Smooth muscle cell (in vitro differentiated cells): ENCODE measurements around the gene PRM2. TPM values are rescaled to one million over a fixed set of nuclear protein-coding genes. Genes with fewer than 3 reads are reported as not detected.

Experiments
- DNase-seq: peaks from one replicate; lab custom pipeline; 2025; ENCODE audit not compliant: unreplicated experiment; lab: John Stamatoyannopoulos, UW
- H2AFZ ChIP-seq: fragments of 200-600 bp; sonication (generic); 2 replicates; pipeline ENCODE4 v1.6.0; 2016; ENCODE audit warnings: antibody characterized with exemption, low read depth, mild to moderate bottlenecking
- H3F3A ChIP-seq: fragments of 200-600 bp; sonication (generic); 2 replicates; pipeline ENCODE4 v1.6.0; 2017; ENCODE audit warnings: antibody characterized with exemption, low read depth
- H3K27ac ChIP-seq: fragments of 200-600 bp; sonication (generic); 2 replicates; pipeline ENCODE4 v1.5.1; 2016; ENCODE audit warnings: low read depth, mild to moderate bottlenecking
- H3K27me3 ChIP-seq: fragments of 200-600 bp; sonication (generic); 2 replicates; pipeline ENCODE4 v1.6.1; 2016; ENCODE audit warnings: low read depth, mild to moderate bottlenecking
- H3K36me3 ChIP-seq: fragments of 200-600 bp; sonication (generic); 2 replicates; pipeline ENCODE4 v1.5.1; 2016; ENCODE audit warnings: low read depth
- H3K4me1 ChIP-seq: fragments of 200-600 bp; sonication (generic); 2 replicates; pipeline ENCODE4 v1.5.1; 2016; ENCODE audit warnings: low read depth
- H3K4me2 ChIP-seq: fragments of 200-600 bp; sonication (generic); 2 replicates; pipeline ENCODE4 v1.6.0; 2016; ENCODE audit warnings: mild to moderate bottlenecking
- H3K4me3 ChIP-seq: fragments of 200-600 bp; sonication (generic); 2 replicates; pipeline ENCODE4 v1.5.1; 2016; ENCODE audit warnings: mild to moderate bottlenecking
- H3K79me2 ChIP-seq: fragments of 200-600 bp; sonication (generic); 2 replicates; pipeline ENCODE4 v1.6.0; 2016; ENCODE audit warnings: low read depth, mild to moderate bottlenecking
- H3K9ac ChIP-seq: fragments of 200-600 bp; sonication (generic); 2 replicates; pipeline ENCODE4 v1.6.0; 2016; ENCODE audit warnings: low read depth
- H3K9me3 ChIP-seq: fragments of 200-600 bp; sonication (generic); replicated peaks from 2 replicates; pipeline ENCODE4 v1.5.1; 2016; ENCODE audit warnings: low read depth
- H4K20me1 ChIP-seq: fragments of 200-600 bp; sonication (generic); 2 replicates; pipeline ENCODE4 v1.6.0; 2016; ENCODE audit warnings: low read depth
- WGBS: methylation state at CpG from one replicate; pipeline ENCODE4 v1.1.7; 2016; ENCODE audit warnings: low lambda C conversion rate; 5-methylcytosine and 5-hydroxymethylcytosine counted together
- polyA plus RNA-seq: library from polyadenylated mRNA; unstranded; fragments of >200 nt; fragmentation: Nextera tagmentation; extraction: Ambion mirVana; gene quantifications from 2 replicates; pipeline ENCODE4 v1.2.1, GENCODE V29; 2016
- total RNA-seq: library from RNA; depleted of rRNA; stranded (reverse); fragments of >200 nt; gene quantifications from 2 replicates; pipeline ENCODE4 v1.2.3, GENCODE V29; 2014
- TF ChIP-seq, protein P1 (sequence below): fragments of 200-600 bp; sonication (generic); IDR thresholded peaks from 2 replicates; pipeline ENCODE4 v1.5.1; 2017; ENCODE audit warnings: borderline replicate concordance, mild to moderate bottlenecking, antibody characterized with exemption; ENCODE audit not compliant: insufficient read depth, poor library complexity, severe bottlenecking

PRM2 gene
- total and polyA plus RNA-seq, 2 experiments from 2014 or later: not detected

DNA sequence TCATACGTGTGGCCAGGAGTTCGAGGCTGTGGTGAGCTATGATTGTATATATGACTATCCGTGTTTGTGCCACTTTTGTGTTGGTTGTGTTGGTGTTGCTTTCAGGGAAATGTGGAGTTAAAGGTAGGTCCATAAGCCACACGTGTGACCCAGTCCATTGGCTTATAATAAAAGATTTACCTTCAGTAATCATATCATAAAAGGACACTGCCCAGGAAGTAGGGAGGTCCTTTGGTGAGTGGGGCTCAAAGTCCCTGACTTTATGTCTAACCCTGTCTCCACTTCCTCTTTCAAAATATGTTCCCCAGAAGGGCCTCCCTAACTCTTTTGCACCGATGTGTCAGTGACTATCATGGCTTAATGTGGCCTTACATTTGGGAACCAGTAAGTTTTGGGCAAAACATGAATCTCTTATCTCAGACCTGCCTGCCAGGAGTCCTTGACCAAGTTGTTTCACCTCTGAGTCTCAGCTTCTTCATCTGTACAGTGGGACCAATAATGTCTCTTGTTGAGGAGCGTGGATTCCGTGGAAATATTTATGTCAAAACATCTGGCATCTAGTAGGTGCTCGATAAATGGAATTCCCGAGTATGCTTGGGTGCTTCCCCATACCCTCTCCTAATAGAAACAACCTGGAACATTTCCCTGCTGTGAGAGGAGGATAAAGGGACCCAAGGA, 12.0 kb downstream of the PRM2 start:
- Histone ChIP-seq H3K4me2 (no peak overlapping the region), H3K27me3 (no peaks in the 10 kb centered on the region), H2AFZ (no peak overlapping the region), H3K79me2 (no peaks in the 10 kb centered on the region), H3K36me3 (no peaks in the 10 kb centered on the region), H3F3A (no peaks in the 10 kb centered on the region), H4K20me1 (no peaks in the 10 kb centered on the region), H3K4me1 (no peaks in the 10 kb centered on the region), H3K9ac (no peak overlapping the region), H3K4me3 (no peak overlapping the region), H3K27ac (no peak overlapping the region), H3K9me3 (no peaks in the 10 kb centered on the region)
- DNase-seq: no peak
- TF ChIP-seq, protein P1, sequence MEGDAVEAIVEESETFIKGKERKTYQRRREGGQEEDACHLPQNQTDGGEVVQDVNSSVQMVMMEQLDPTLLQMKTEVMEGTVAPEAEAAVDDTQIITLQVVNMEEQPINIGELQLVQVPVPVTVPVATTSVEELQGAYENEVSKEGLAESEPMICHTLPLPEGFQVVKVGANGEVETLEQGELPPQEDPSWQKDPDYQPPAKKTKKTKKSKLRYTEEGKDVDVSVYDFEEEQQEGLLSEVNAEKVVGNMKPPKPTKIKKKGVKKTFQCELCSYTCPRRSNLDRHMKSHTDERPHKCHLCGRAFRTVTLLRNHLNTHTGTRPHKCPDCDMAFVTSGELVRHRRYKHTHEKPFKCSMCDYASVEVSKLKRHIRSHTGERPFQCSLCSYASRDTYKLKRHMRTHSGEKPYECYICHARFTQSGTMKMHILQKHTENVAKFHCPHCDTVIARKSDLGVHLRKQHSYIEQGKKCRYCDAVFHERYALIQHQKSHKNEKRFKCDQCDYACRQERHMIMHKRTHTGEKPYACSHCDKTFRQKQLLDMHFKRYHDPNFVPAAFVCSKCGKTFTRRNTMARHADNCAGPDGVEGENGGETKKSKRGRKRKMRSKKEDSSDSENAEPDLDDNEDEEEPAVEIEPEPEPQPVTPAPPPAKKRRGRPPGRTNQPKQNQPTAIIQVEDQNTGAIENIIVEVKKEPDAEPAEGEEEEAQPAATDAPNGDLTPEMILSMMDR: no peak
- 81% methylated on average over 9 of the region's 9 CpGs for WGBS

DNA sequence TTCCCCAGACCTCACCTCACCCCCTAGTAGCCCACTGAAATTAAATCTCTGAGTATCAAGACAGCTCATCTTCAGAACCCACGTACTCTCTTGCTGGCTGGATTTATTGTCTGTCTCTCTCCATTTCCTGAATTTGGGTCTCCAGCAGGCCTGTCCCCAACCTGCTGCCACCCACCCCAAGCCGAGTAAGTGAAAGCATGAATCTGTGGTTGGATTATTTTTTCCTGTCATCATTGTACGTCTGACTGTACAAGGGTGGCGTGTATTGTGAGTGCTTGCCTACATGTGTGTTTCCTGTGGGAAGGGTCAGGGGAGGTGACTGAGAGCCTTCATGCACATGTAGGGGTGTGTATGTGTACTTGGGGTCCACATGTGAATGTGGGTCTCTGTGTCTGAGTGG, 12.5 kb downstream of the PRM2 start:
- no peaks in the 10 kb centered on the region for H3F3A ChIP-seq
- no peaks in the 10 kb centered on the region for H3K79me2 ChIP-seq
- H2AFZ ChIP-seq: no peak overlapping the region
- H3K36me3 ChIP-seq: no peaks in the 10 kb centered on the region
- no peak for DNase-seq
- H3K27ac ChIP-seq: no peak overlapping the region
- no peaks in the 10 kb centered on the region for H3K27me3 ChIP-seq
- WGBS: 80% methylated on average over 4 of the region's 4 CpGs
- H3K4me1 ChIP-seq: no peaks in the 10 kb centered on the region
- H3K9me3 ChIP-seq: no peaks in the 10 kb centered on the region
- TF ChIP-seq, protein P1: no peak
- H3K4me3 ChIP-seq: no peak overlapping the region
- no peaks in the 10 kb centered on the region for H4K20me1 ChIP-seq
- no peak overlapping the region for H3K9ac ChIP-seq
- H3K4me2 ChIP-seq: no peak overlapping the region

DNA sequence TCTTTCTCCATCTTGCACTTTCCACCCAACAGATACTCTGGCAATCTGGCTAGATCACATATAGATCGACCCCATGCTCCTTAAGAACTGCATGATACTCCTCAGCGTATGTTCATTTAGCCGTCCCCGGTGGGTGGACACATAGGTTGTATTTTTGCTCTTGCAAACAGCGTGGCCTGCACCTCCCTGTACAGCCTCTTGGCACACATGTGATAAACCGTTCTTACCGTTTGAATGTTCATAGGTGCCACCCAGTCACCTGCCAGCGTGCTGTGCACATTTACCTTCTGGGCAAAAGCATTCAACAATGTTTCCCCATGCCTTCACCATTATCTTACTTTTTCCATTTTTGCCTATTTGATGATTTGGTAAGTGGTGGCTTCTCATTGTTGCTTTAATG, 13.4 kb downstream of the PRM2 start:
- Histone ChIP-seq H3K4me3 (no peak overlapping the region), H3K27ac (no peak overlapping the region), H3K4me1 (no peaks in the 10 kb centered on the region), H3K4me2 (no peak overlapping the region), H3K36me3 (no peaks in the 10 kb centered on the region), H3K9me3 (no peaks in the 10 kb centered on the region), H3K9ac (no peak overlapping the region), H3F3A (no peaks in the 10 kb centered on the region), H4K20me1 (no peaks in the 10 kb centered on the region), H3K79me2 (no peaks in the 10 kb centered on the region), H2AFZ (no peak overlapping the region), H3K27me3 (no peaks in the 10 kb centered on the region)
- 94% methylated on average over 8 of the region's 8 CpGs for WGBS
- no peak for DNase-seq
- TF ChIP-seq, protein P1: no peak

DNA sequence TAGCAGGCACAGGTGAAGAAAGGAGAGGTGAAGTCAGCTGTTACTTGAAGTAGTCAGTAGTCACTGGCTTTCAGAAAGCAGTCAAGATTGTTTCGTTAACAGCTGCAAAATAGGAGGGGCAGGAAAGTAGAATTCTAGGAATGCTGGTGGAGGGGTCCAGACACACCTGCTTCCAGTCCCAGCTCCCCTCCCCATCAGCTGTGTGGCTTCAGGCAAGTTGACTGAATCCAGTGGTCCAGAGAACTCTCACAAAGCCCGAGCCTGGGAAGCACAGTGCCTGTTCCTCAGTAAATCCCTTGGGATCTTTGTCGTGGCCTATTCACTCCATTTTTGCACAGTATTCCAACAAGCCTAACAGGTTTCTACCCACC, 15.7 kb downstream of the PRM2 start:
- Histone ChIP-seq H3K9me3 (no peaks in the 10 kb centered on the region), H2AFZ (no peak overlapping the region), H3F3A (no peaks in the 10 kb centered on the region), H3K36me3 (no peaks in the 10 kb centered on the region), H3K9ac (no peak overlapping the region), H3K27ac (no peak overlapping the region), H3K4me3 (no peak overlapping the region), H3K27me3 (no peaks in the 10 kb centered on the region), H4K20me1 (no peaks in the 10 kb centered on the region), H3K79me2 (peaks cover under 1% of the 10 kb centered on the region), H3K4me1 (no peaks in the 10 kb centered on the region), H3K4me2 (no peak overlapping the region)
- DNase-seq: no peak
- TF ChIP-seq, protein P1: no peak
- WGBS: 49% methylated on average over 3 of the region's 3 CpGs
